Urinary bladder (tissue), 4 donors: ENCODE data around the gene CIRBP. TPM values are rescaled to one million over a fixed set of nuclear protein-coding genes. Genes with fewer than 3 reads are reported as not detected.

ENCODE experiments used
- DNase-seq: peaks from one replicate; pipeline ENCODE4 v3.0.0-alpha.2; 2015; ENCODE audit errors: extremely low spot score
- H3K27ac ChIP-seq: one replicate; pipeline ENCODE4 v1.5.1; 2013; ENCODE audit warnings: low read depth, mild to moderate bottlenecking, moderate library complexity
- H3K36me3 ChIP-seq: one replicate; pipeline ENCODE4 v1.6.1; 2013; ENCODE audit warnings: mild to moderate bottlenecking, moderate library complexity; ENCODE audit not compliant: insufficient read depth
- H3K4me1 ChIP-seq: one replicate; pipeline ENCODE4 v1.6.1; 2013; ENCODE audit warnings: mild to moderate bottlenecking, moderate library complexity; ENCODE audit not compliant: insufficient read depth
- H3K4me3 ChIP-seq: one replicate; pipeline ENCODE4 v1.5.1; 2013; ENCODE audit warnings: low read depth, low read length
- WGBS: extraction: QIAGEN DNeasy Blood & Tissue Kit; methylation state at CpG from one replicate; pipeline ENCODE4 v1.1.7; 2013; 5-methylcytosine and 5-hydroxymethylcytosine counted together
- polyA plus RNA-seq: library from polyadenylated mRNA; stranded (reverse); fragments of 200-250 nt; gene quantifications from one replicate; pipeline ENCODE4 v1.2.3, GENCODE V29; 2013
- total RNA-seq: library from RNA; depleted of rRNA; stranded (reverse); fragments of >200 nt; gene quantifications from one replicate; pipeline ENCODE4 v1.2.3, GENCODE V29; 2014
- donor health status: healthy with polysubstance abuse.
- donor health status: healthy.

Gene CIRBP
- total RNA-seq (267 TPM), polyA plus RNA-seq (536 TPM)

GRCh38 chr19:1269065-1269477 is at the start of gene CIRBP:
TSS of gene CIRBP (plus strand) at chr19:1269332. CDS start at chr19:1270934, 1,602 bp downstream.
- H3K36me3 ChIP-seq, result peaks cover 4% of the 10 kb centered on the region
- peak within 1 kb of the TSS; percentile 77 for H3K4me3 ChIP-seq
- peak within 1 kb of the TSS; percentile 100 for H3K27ac ChIP-seq
- DNase-seq, result peak; percentile 96
- under 1% methylated on average over 50 of the region's 50 CpGs for WGBS
- no peaks in the 10 kb centered on the region for H3K4me1 ChIP-seq

GRCh38 chr19:1219786-1220476 is 49.2 kb upstream of the CIRBP start:
- Histone ChIP-seq H3K27ac (no peak overlapping the region), H3K36me3 (peaks cover 3% of the 10 kb centered on the region), H3K4me1 (no peaks in the 10 kb centered on the region), H3K4me3 (no peak overlapping the region)
- DNase-seq, result no peak
- WGBS, result 92% methylated on average over 19 of the region's 19 CpGs

- 86% methylated on average over 33 of the region's 33 CpGs for WGBS
- no peak for DNase-seq
- no peak overlapping the region for H3K4me3 ChIP-seq
- H3K36me3 ChIP-seq, result peaks cover 3% of the 10 kb centered on the region
- H3K27ac ChIP-seq, result no peak overlapping the region
- H3K4me1 ChIP-seq, result no peaks in the 10 kb centered on the region
Observed at GRCh38 chr19:1220477-1220930, 48.6 kb upstream of the CIRBP start.

GRCh38 chr19:1220976-1221903 is 47.9 kb upstream of the CIRBP start:
- Histone ChIP-seq H3K27ac (no peak overlapping the region), H3K36me3 (peaks cover 3% of the 10 kb centered on the region), H3K4me1 (no peaks in the 10 kb centered on the region), H3K4me3 (no peak overlapping the region)
- DNase-seq, result no peak
- 67% methylated on average over 38 of the region's 38 CpGs for WGBS

- DNase-seq, result no peak
- H3K36me3 ChIP-seq, result peaks cover 6% of the 10 kb centered on the region
- H3K4me1 ChIP-seq, result no peaks in the 10 kb centered on the region
- 88% methylated on average over 22 of the region's 22 CpGs for whole genome bisulfite sequencing
- no peak overlapping the region for H3K4me3 ChIP-seq
- H3K27ac ChIP-seq, result no peak overlapping the region
Observed at GRCh38 chr19:1221904-1222255, 47.3 kb upstream of the CIRBP start.

GRCh38 chr19:1222394-1222793 is 46.7 kb upstream of the CIRBP start:
- peaks cover 6% of the 10 kb centered on the region for H3K36me3 ChIP-seq
- 84% methylated on average over 14 of the region's 14 CpGs for WGBS

GRCh38 chr19:1223018-1223855 is 45.9 kb upstream of the CIRBP start:
- H3K4me3 ChIP-seq, result no peak overlapping the region
- peaks cover 10% of the 10 kb centered on the region for H3K36me3 ChIP-seq
- H3K4me1 ChIP-seq, result no peaks in the 10 kb centered on the region
- H3K27ac ChIP-seq, result no peak overlapping the region
- no peak for DNase-seq
- WGBS, result 73% methylated on average over 48 of the region's 48 CpGs

More at GRCh38 chr19:1222394-1222793, 46.7 kb upstream of the CIRBP start:
- no peak overlapping the region for H3K4me3 ChIP-seq
- DNase-seq, result no peak
- H3K4me1 ChIP-seq, result no peaks in the 10 kb centered on the region
- no peak overlapping the region for H3K27ac ChIP-seq

GRCh38 chr19:1224047-1224825 is 44.9 kb upstream of the CIRBP start:
- Histone ChIP-seq H3K4me1 (no peaks in the 10 kb centered on the region), H3K4me3 (no peak overlapping the region), H3K27ac (no peak overlapping the region), H3K36me3 (peaks cover 10% of the 10 kb centered on the region)
- 90% methylated on average over 16 of the region's 16 CpGs for WGBS
- no peak for DNase-seq

GRCh38 chr19:1224847-1225246 is 44.3 kb upstream of the CIRBP start:
- Histone ChIP-seq H3K4me3 (no peak overlapping the region), H3K4me1 (no peaks in the 10 kb centered on the region), H3K27ac (no peak overlapping the region), H3K36me3 (peaks cover 10% of the 10 kb centered on the region)
- no peak for DNase-seq
- 88% methylated on average over 16 of the region's 16 CpGs for WGBS

- peaks cover 10% of the 10 kb centered on the region for H3K36me3 ChIP-seq
- no peak overlapping the region for H3K27ac ChIP-seq
- 89% methylated on average over 29 of the region's 29 CpGs for WGBS
- H3K4me1 ChIP-seq, result no peaks in the 10 kb centered on the region
- H3K4me3 ChIP-seq, result no peak overlapping the region
- DNase-seq, result no peak
Observed at GRCh38 chr19:1225440-1226226, 43.5 kb upstream of the CIRBP start.

GRCh38 chr19:1226227-1226518 is 43.0 kb upstream of the CIRBP start:
- Histone ChIP-seq H3K27ac (no peak overlapping the region), H3K4me1 (no peaks in the 10 kb centered on the region), H3K36me3 (peaks cover 7% of the 10 kb centered on the region), H3K4me3 (no peak overlapping the region)
- no peak for DNase-seq
- 93% methylated on average over 11 of the region's 11 CpGs for WGBS

- no peak for DNase-seq
- no peaks in the 10 kb centered on the region for H3K4me1 ChIP-seq
- peaks cover 7% of the 10 kb centered on the region for H3K36me3 ChIP-seq
- H3K4me3 ChIP-seq, result no peak overlapping the region
- 93% methylated on average over 50 of the region's 50 CpGs for WGBS
- no peak overlapping the region for H3K27ac ChIP-seq
Observed at GRCh38 chr19:1226522-1227303, 42.4 kb upstream of the CIRBP start.
